HCT116 (cell line): ENCODE data around the gene KRTAP1-4.

ENCODE experiments used
- EZH2 ChIP-seq: fragments of 200-600 bp; sonication (generic); IDR thresholded peaks from 2 replicates; pipeline ENCODE4 v1.6.1; 2017; ENCODE audit warnings: antibody characterized with exemption, mixed run types
- POLR2A ChIP-seq: IDR thresholded peaks from 2 replicates; pipeline ENCODE4 v1.7.0; 2011; ENCODE audit warnings: borderline replicate concordance; ENCODE audit not compliant: insufficient read depth, insufficient read length; ENCODE audit errors: extremely low read depth
- SIN3A ChIP-seq: IDR thresholded peaks from 2 replicates; pipeline ENCODE4 v1.6.1; 2012; ENCODE audit warnings: low read depth
- TF ChIP-seq, protein P1 (sequence below), 3 experiments: fragments of 200-600 bp in 1 of 3; sonication (generic) in 1 of 3; IDR thresholded peaks in 2 of 3; conservative IDR thresholded peaks in 1 of 3; 2 replicates each; pipeline ENCODE4 v1.5.1; 2012 to 2017; ENCODE audit warnings: low read depth in 2 of 3, low read length in 2 of 3, antibody characterized with exemption in 1 of 3, borderline replicate concordance in 1 of 3, control low read depth in 1 of 3, mild to moderate bottlenecking in 1 of 3, mixed read lengths in 1 of 3, mixed run types in 1 of 3, moderate library complexity in 1 of 3; ENCODE audit not compliant: insufficient read depth in 1 of 3
- TF ChIP-seq, protein P2 (sequence below): IDR thresholded peaks from 2 replicates; pipeline ENCODE4 v1.6.1; 2012
- TF ChIP-seq, protein P3 (sequence below): IDR thresholded peaks from 2 replicates; pipeline ENCODE4 v1.6.1; 2012

DNA sequence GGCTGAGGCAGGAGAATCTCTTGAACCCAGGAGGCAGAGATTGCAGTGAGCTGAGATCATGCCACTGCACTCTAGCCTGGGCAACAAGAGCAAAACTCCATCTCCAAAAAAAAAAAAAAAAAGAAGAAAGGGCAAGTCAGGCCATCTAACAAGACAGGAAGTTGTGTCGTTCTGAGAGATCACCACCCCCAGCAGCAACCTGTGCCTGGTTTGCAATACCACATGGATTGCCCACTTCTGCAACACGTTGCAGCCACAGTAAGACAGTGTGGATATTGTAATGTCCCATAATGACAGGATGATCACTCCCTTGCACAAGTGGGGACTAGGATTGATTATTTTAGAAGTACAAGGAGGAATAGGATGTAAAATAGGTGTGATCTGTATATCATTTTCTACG is 39.0 kb upstream of the KRTAP1-4 start:
- TF ChIP-seq, protein P1, sequence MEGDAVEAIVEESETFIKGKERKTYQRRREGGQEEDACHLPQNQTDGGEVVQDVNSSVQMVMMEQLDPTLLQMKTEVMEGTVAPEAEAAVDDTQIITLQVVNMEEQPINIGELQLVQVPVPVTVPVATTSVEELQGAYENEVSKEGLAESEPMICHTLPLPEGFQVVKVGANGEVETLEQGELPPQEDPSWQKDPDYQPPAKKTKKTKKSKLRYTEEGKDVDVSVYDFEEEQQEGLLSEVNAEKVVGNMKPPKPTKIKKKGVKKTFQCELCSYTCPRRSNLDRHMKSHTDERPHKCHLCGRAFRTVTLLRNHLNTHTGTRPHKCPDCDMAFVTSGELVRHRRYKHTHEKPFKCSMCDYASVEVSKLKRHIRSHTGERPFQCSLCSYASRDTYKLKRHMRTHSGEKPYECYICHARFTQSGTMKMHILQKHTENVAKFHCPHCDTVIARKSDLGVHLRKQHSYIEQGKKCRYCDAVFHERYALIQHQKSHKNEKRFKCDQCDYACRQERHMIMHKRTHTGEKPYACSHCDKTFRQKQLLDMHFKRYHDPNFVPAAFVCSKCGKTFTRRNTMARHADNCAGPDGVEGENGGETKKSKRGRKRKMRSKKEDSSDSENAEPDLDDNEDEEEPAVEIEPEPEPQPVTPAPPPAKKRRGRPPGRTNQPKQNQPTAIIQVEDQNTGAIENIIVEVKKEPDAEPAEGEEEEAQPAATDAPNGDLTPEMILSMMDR (IDR thresholded peaks at IDR 0.05 in 2 of 3, conservative IDR thresholded peaks at IDR 0.05 in 1 of 3; ENCODE audit: borderline replicate concordance in 1 of 3, insufficient read depth in 1 of 3, low read depth in 2 of 3, low read length in 2 of 3), result no peak
- no peak for TF ChIP-seq POLR2A
- TF ChIP-seq SIN3A, result no peak
- TF ChIP-seq, protein P2, sequence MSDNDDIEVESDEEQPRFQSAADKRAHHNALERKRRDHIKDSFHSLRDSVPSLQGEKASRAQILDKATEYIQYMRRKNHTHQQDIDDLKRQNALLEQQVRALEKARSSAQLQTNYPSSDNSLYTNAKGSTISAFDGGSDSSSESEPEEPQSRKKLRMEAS, result no peak
- TF ChIP-seq, protein P3, sequence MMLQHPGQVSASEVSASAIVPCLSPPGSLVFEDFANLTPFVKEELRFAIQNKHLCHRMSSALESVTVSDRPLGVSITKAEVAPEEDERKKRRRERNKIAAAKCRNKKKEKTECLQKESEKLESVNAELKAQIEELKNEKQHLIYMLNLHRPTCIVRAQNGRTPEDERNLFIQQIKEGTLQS, result no peak
- no peak for TF ChIP-seq EZH2
